K562 (cell line): ENCODE results near the gene EHMT2. TPM values are rescaled to one million over a fixed set of nuclear protein-coding genes. Genes with fewer than 3 reads are reported as not detected.

Experiments
- ARID1B ChIP-seq: fragments of 450-650 bp; IDR thresholded peaks from 2 replicates; pipeline ENCODE4 v1.6.1; 2016; ENCODE audit warnings: antibody characterized with exemption, mild to moderate bottlenecking, inconsistent platforms
- ATF4 ChIP-seq: fragments of 450-650 bp; formaldehyde crosslinking; IDR thresholded peaks from 2 replicates; pipeline ENCODE4 v1.4.0; 2022; ENCODE audit warnings: mild to moderate bottlenecking, moderate library complexity
- DIDO1 ChIP-seq: fragments of 450-650 bp; IDR thresholded peaks from 2 replicates; pipeline ENCODE4 v1.6.1; 2016; ENCODE audit warnings: low read depth, missing biosample characterization, missing genetic modification characterization
- ESRRB ChIP-seq: fragments of 250-450 bp; sonication (Bioruptor Pico); IDR thresholded peaks from 2 replicates; pipeline ENCODE4 v1.5.0; 2020; ENCODE audit warnings: mild to moderate bottlenecking, moderate library complexity, borderline replicate concordance
- FUS ChIP-seq: fragments of 200-400 bp; formaldehyde crosslinking; optimal IDR thresholded peaks from 2 replicates; pipeline ENCODE3; 2017; ENCODE audit warnings: low read depth, low read length
- GMEB1 ChIP-seq: fragments of 250-450 bp; sonication (Bioruptor Pico); IDR thresholded peaks from 2 replicates; pipeline ENCODE4 v1.4.0; 2020; ENCODE audit warnings: mild to moderate bottlenecking
- GTF2E2 ChIP-seq: fragments of 200-800 bp; sonication (Bioruptor generic); IDR thresholded peaks from 2 replicates; pipeline ENCODE4 v1.6.1; 2016; ENCODE audit warnings: missing genetic modification characterization, missing compliant biosample characterization
- KDM1A ChIP-seq, 2 experiments: fragments of 450-650 bp; IDR thresholded peaks; 2 replicates each; pipeline ENCODE4 v1.6.1; 2016; ENCODE audit warnings: mild to moderate bottlenecking in 2 of 2
- KLF13 ChIP-seq: fragments of 450-650 bp; IDR thresholded peaks from 2 replicates; pipeline ENCODE4 v1.6.1; 2016; ENCODE audit warnings: missing genetic modification characterization, low read depth, mild to moderate bottlenecking, missing compliant biosample characterization, moderate library complexity, borderline replicate concordance
- LARP7 ChIP-seq: fragments of 450-650 bp; IDR thresholded peaks from 2 replicates; pipeline ENCODE4 v1.6.1; 2016
- MIER1 ChIP-seq: fragments of 450-650 bp; IDR thresholded peaks from 2 replicates; pipeline ENCODE4 v1.6.1; 2016; ENCODE audit warnings: antibody characterized with exemption, mild to moderate bottlenecking, low read depth
- NFIC ChIP-seq: fragments of 450-650 bp; IDR thresholded peaks from 2 replicates; pipeline ENCODE4 v1.6.1; 2017; ENCODE audit warnings: mild to moderate bottlenecking, inconsistent platforms
- NRF1 ChIP-seq, 2 experiments: fragments of 450-650 bp; IDR thresholded peaks in 1 of 2; conservative IDR thresholded peaks in 1 of 2; 2 replicates each; pipeline ENCODE4 v1.6.1; 2014; ENCODE audit warnings: mild to moderate bottlenecking in 2 of 2
- PRPF4 ChIP-seq: fragments of 200-400 bp; formaldehyde crosslinking; IDR thresholded peaks from one replicate; pipeline ENCODE4 v1.6.1; 2017; ENCODE audit warnings: low read length, low read depth, mild to moderate bottlenecking; ENCODE audit not compliant: insufficient read depth, poor library complexity, severe bottlenecking
- RCOR1 ChIP-seq, 2 experiments: IDR thresholded peaks; 2 replicates each; pipeline ENCODE4 v1.6.1; 2012; ENCODE audit warnings: low read depth in 2 of 2, low read length in 2 of 2, borderline replicate concordance in 1 of 2, improper control_type of control experiment in 1 of 2
- SIN3A ChIP-seq, 2 experiments: fragments of 150-350 bp in 1 of 2; IDR thresholded peaks; 2 replicates each; pipeline ENCODE4 v1.6.1; 2011 to 2016; ENCODE audit warnings: borderline replicate concordance in 2 of 2, low read depth in 2 of 2, low read length in 2 of 2, mild to moderate bottlenecking in 2 of 2, moderate library complexity in 2 of 2; ENCODE audit not compliant: control insufficient read depth in 1 of 2
- SREBF2 ChIP-seq: sonication (generic); formaldehyde crosslinking; IDR thresholded peaks from 2 replicates; pipeline ENCODE4 v1.4.0; 2020; ENCODE audit warnings: mild to moderate bottlenecking, missing genetic modification reagents
- TRIM24 ChIP-seq, 2 experiments: fragments of 450-650 bp; IDR thresholded peaks; 2 replicates each; pipeline ENCODE4 v1.6.1; 2016
- ZNF282 ChIP-seq: sonication (generic); formaldehyde crosslinking; IDR thresholded peaks from 2 replicates; pipeline ENCODE4 v1.8.1; 2023; ENCODE audit warnings: missing genetic modification reagents
- ZNF699 ChIP-seq: fragments of 250-450 bp; sonication (Bioruptor Pico); IDR thresholded peaks from 2 replicates; pipeline ENCODE4 v1.8.0; 2021; ENCODE audit warnings: mild to moderate bottlenecking, moderate library complexity; ENCODE audit not compliant: insufficient replicate concordance
- ZSCAN29 ChIP-seq: fragments of 450-650 bp; IDR thresholded peaks from 2 replicates; pipeline ENCODE4 v1.6.1; 2017
- polyA plus RNA-seq, 8 experiments: library from polyadenylated mRNA; depleted of rRNA in 4 of 8; stranded (reverse) in 5 of 8; unstranded in 3 of 8; fragments of >200 nt; fragmentation: Nextera tagmentation in 2 of 8; fragmentation: Illumina TruSeq in 1 of 8; extraction: Ambion mirVana in 2 of 8; extraction: Trizol in 1 of 8; gene quantifications; 2 replicates each; pipeline versions ENCODE4 v1.2.1 to v1.2.3, GENCODE V29; 2011 to 2014; ENCODE audit warnings: inconsistent platforms in 1 of 8, missing spikeins in 1 of 8
- total RNA-seq, 7 experiments: library from RNA; depleted of rRNA in 6 of 7; stranded (reverse); fragments of >200 nt in 6 of 7; fragmentation: Illumina TruSeq in 2 of 7; extraction: Trizol in 2 of 7; gene quantifications; 2 replicates each; pipeline versions ENCODE4 v1.2.1 to v1.2.3, GENCODE V29; 2011 to 2021; ENCODE audit warnings: low replicate concordance in 1 of 7
- TF ChIP-seq, protein P1 (sequence below): fragments of 250-450 bp; sonication (Bioruptor Pico); IDR thresholded peaks from 2 replicates; pipeline ENCODE4 v1.4.0; 2020; ENCODE audit warnings: borderline replicate concordance
- TF ChIP-seq, protein P2 (sequence below): fragments of 250-450 bp; sonication (Bioruptor Pico); IDR thresholded peaks from 2 replicates; pipeline ENCODE4 v1.9.0; 2021; ENCODE audit warnings: mild to moderate bottlenecking, inconsistent platforms

EHMT2 gene
- total and polyA plus RNA-seq, 9 of the 15 experiments (the other 6 are each of a cell fraction or from before 2014, with no cell fraction given) = 2.1 to 63.8 (median 38.5) TPM

GRCh38 chr6:31903957-31904356 is 6.5 kb upstream of the EHMT2 start (continued):
- TF ChIP-seq GMEB1 (CRISPR knock-in tag) (no peak), GTF2E2 (tag) (no peak), TRIM24 (IDR thresholded peaks at IDR 0.05) (no peak), PRPF4 (no peak), MIER1 (no peak), NRF1 (conservative IDR thresholded peaks at IDR 0.05 in 1 of 2, IDR thresholded peaks at IDR 0.05 in 1 of 2) (no peak), NFIC (no peak), ZNF699 (CRISPR knock-in tag) (no peak), RCOR1 (IDR thresholded peaks at IDR 0.05; ENCODE audit: borderline replicate concordance in 1 of 2, low read depth in 2 of 2, low read length in 2 of 2) (peak in 1 of 2 experiments; percentile 95; a peak in 2 of 4 replicates), ZSCAN29 (no peak), DIDO1 (tag) (no peak), SREBF2 (CRISPR knock-in tag) (no peak), LARP7 (no peak), ATF4 (CRISPR knock-in tag) (no peak), KLF13 (no peak), ESRRB (CRISPR knock-in tag) (no peak), SIN3A (IDR thresholded peaks at IDR 0.05; ENCODE audit: borderline replicate concordance in 2 of 2, control insufficient read depth in 1 of 2, low read depth in 2 of 2, low read length in 2 of 2) (no peak), KDM1A (IDR thresholded peaks at IDR 0.05) (peak; percentile 90 to 93), ZNF282 (CRISPR knock-in tag) (no peak), FUS (no peak), ARID1B (peak; percentile 67)
- TF ChIP-seq, protein P1, sequence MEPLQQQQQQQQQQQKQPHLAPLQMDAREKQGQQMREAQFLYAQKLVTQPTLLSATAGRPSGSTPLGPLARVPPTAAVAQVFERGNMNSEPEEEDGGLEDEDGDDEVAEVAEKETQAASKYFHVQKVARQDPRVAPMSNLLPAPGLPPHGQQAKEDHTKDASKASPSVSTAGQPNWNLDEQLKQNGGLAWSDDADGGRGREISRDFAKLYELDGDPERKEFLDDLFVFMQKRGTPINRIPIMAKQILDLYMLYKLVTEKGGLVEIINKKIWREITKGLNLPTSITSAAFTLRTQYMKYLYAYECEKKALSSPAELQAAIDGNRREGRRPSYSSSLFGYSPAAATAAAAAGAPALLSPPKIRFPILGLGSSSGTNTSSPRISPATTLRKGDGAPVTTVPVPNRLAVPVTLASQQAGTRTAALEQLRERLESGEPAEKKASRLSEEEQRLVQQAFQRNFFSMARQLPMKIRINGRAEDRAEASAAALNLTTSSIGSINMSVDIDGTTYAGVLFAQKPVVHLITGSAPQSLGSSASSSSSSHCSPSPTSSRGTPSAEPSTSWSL (CRISPR knock-in tag) = no peak
- TF ChIP-seq, protein P2, sequence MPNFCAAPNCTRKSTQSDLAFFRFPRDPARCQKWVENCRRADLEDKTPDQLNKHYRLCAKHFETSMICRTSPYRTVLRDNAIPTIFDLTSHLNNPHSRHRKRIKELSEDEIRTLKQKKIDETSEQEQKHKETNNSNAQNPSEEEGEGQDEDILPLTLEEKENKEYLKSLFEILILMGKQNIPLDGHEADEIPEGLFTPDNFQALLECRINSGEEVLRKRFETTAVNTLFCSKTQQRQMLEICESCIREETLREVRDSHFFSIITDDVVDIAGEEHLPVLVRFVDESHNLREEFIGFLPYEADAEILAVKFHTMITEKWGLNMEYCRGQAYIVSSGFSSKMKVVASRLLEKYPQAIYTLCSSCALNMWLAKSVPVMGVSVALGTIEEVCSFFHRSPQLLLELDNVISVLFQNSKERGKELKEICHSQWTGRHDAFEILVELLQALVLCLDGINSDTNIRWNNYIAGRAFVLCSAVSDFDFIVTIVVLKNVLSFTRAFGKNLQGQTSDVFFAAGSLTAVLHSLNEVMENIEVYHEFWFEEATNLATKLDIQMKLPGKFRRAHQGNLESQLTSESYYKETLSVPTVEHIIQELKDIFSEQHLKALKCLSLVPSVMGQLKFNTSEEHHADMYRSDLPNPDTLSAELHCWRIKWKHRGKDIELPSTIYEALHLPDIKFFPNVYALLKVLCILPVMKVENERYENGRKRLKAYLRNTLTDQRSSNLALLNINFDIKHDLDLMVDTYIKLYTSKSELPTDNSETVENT (CRISPR knock-in tag) = no peak
